Stimulated activated naive CD4-positive, alpha-beta T cell (primary cell): ENCODE results near the gene C20orf204.

Source experiments
- DNase-seq, 6 experiments: peaks; one replicate each; lab custom pipeline; 2025; lab: John Stamatoyannopoulos, UW

C20orf204 gene

GRCh38 chr20:64056639-64056888, 20.6 kb downstream of the C20orf204 start:
- DNase-seq: no peak

GRCh38 chr20:64056889-64057627, 21.1 kb downstream of the C20orf204 start:
- peak in 2 of 6 experiments; percentile 25 to 31 for DNase-seq

- peak; percentile 46 to 80 (median 70) for DNase-seq
Measured at GRCh38 chr20:64057628-64058498, 21.9 kb downstream of the C20orf204 start.

- DNase-seq: no peak
Measured at GRCh38 chr20:64058536-64058935, 22.6 kb downstream of the C20orf204 start.

- DNase-seq: no peak
Measured at GRCh38 chr20:64062276-64062595, 26.3 kb downstream of the C20orf204 start.

- DNase-seq: peak; percentile 83 to 90 (median 89)
Measured at GRCh38 chr20:64062596-64063388, 26.8 kb downstream of the C20orf204 start, which contains the start of gene TCEA2. Gene TCEA2, plus strand, starts transcription at chr20:64063198. Its CDS starts 115 bp downstream, at chr20:64063313.

- DNase-seq: no peak
Measured at GRCh38 chr20:64063389-64064144, 27.6 kb downstream of the C20orf204 start.

- DNase-seq: no peak
Measured at GRCh38 chr20:64064145-64064698, 28.2 kb downstream of the C20orf204 start.

GRCh38 chr20:64065062-64065973, 29.3 kb downstream of the C20orf204 start:
- DNase-seq: peak in 1 of 6 experiments; percentile 25

- peak in 4 of 6 experiments; percentile 21 to 40 (median 28) for DNase-seq
Measured at GRCh38 chr20:64065974-64066343, 30.0 kb downstream of the C20orf204 start.

- DNase-seq: no peak
Measured at GRCh38 chr20:64067005-64067632, 31.1 kb downstream of the C20orf204 start.

- no peak for DNase-seq
Measured at GRCh38 chr20:64067733-64068307, 31.8 kb downstream of the C20orf204 start.

GRCh38 chr20:64068386-64069208, 32.6 kb downstream of the C20orf204 start:
- no peak for DNase-seq

GRCh38 chr20:64069209-64069613, 33.2 kb downstream of the C20orf204 start:
- DNase-seq: no peak

- no peak for DNase-seq
Measured at GRCh38 chr20:64069614-64070243, 33.7 kb downstream of the C20orf204 start.

GRCh38 chr20:64070244-64070993, 34.4 kb downstream of the C20orf204 start:
- DNase-seq: no peak
